Endothelial cell (in vitro differentiated cells): ENCODE measurements around the gene NOTUM. TPM values are rescaled to one million over a fixed set of nuclear protein-coding genes. Genes with fewer than 3 reads are reported as not detected.

Source experiments
- DNase-seq: peaks from one replicate; pipeline ENCODE4 v3.0.0; 2021; ENCODE audit warnings: low spot score
- H3K27ac Mint-ChIP-seq: one replicate; pipeline ENCODE4 v1.8.0; 2021; ENCODE audit warnings: mixed read lengths, inconsistent platforms; ENCODE audit not compliant: unreplicated experiment
- H3K27me3 Mint-ChIP-seq: one replicate; pipeline ENCODE4 v1.8.0; 2021; ENCODE audit warnings: mild to moderate bottlenecking, moderate library complexity, mixed read lengths, inconsistent platforms; ENCODE audit not compliant: unreplicated experiment
- H3K36me3 Mint-ChIP-seq: one replicate; pipeline ENCODE4 v1.8.0; 2021; ENCODE audit warnings: mild to moderate bottlenecking, low read depth, mixed read lengths, inconsistent platforms; ENCODE audit not compliant: unreplicated experiment
- H3K4me1 Mint-ChIP-seq: one replicate; pipeline ENCODE4 v1.8.0; 2021; ENCODE audit warnings: mild to moderate bottlenecking, mixed read lengths, inconsistent platforms; ENCODE audit not compliant: unreplicated experiment
- H3K4me3 Mint-ChIP-seq: one replicate; pipeline ENCODE4 v1.8.0; 2021; ENCODE audit warnings: mild to moderate bottlenecking, mixed read lengths, inconsistent platforms; ENCODE audit not compliant: unreplicated experiment
- H3K9me3 Mint-ChIP-seq: one replicate; pipeline ENCODE4 v1.8.0; 2021; ENCODE audit warnings: mixed read lengths, inconsistent platforms; ENCODE audit not compliant: unreplicated experiment
- CTCF ChIP-seq: fragments of 200-600 bp; sonication (generic); IDR thresholded peaks from one replicate; pipeline ENCODE4 v1.5.0; 2021; ENCODE audit warnings: antibody characterized with exemption; ENCODE audit not compliant: unreplicated experiment
- total RNA-seq: library from RNA; stranded (reverse); fragmentation: NEBNext Ultra II Directional; extraction: Animal tissue kit (Norgen Biotek cat#: 25700); gene quantifications from one replicate; pipeline ENCODE4 v1.2.1, GENCODE V29; 2021; ENCODE audit not compliant: unreplicated experiment

The NOTUM gene
- total RNA-seq, 1 donor from 2014 or later: not detected

DNA sequence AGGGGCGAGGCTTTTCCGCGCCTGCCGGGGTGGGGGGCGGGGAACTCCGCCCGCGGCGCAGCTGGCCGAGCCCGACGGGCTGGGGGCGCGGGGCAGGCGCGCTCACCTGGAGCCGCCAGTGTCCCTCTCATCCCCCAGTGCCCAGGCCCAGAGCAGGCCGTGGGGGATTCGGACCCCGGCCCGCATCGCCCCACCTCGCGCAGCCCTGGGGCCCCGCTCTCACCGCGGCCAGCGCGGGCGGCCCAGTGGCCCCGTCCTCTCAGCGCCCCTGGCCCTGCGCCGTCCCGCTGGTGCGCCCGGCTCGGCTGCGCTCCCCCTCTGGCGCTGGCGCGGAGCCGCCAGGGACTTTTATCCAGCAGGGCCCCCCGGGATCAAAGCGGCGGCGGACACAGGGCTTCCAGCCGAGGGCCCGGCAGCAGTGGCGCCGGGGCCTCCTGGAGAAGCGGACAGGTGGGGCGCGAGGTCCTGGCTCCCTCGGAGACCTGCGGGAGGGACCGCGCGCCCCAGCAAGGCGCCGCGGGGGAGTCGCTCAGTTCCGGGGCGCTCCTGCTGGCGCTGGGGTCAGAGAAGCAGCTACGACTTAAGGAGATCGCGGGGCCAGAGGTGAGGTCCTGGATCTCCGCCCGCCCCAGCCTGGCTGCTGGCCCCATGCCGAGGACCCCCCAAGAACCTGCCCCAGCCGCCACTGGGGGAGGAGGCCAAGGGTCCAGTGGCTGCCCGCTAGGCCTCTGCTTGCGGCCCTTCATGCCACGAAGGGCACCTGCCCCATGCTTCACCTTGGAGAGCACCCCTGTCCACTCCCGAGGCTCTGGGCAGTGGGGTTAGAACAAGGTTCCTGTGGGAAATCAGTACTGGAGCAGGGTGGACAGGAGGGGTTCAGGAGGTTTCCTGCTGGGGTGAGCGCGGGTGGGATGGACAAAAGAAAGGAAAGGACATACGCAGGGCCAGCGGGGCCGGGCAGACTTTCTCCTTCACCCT is 823 bp upstream of the NOTUM start:
- Mint-ChIP-seq H3K27ac (no peak overlapping the region), H3K36me3 (peaks cover 8% of the 10 kb centered on the region), H3K4me3 (no peak overlapping the region), H3K4me1 (peaks cover 4% of the 10 kb centered on the region), H3K9me3 (no peaks in the 10 kb centered on the region), H3K27me3 (peaks cover 36% of the 10 kb centered on the region)
- DNase-seq: no peak
- no peak for TF ChIP-seq CTCF

GRCh38 chr17:81960130-81960958 is 643 bp downstream of the NOTUM start:
- Mint-ChIP-seq H3K27me3 (peaks cover 34% of the 10 kb centered on the region), H3K4me3 (no peak overlapping the region), H3K27ac (no peak overlapping the region), H3K36me3 (peaks cover 8% of the 10 kb centered on the region), H3K4me1 (peaks cover 4% of the 10 kb centered on the region), H3K9me3 (no peaks in the 10 kb centered on the region)
- TF ChIP-seq CTCF: no peak
- DNase-seq: no peak

GRCh38 chr17:81959362-81960129 is 1.4 kb downstream of the NOTUM start:
- DNase-seq: peak; percentile 57
- peaks cover 29% of the 10 kb centered on the region for H3K27me3 Mint-ChIP-seq
- TF ChIP-seq CTCF: no peak
- H3K4me1 Mint-ChIP-seq: peaks cover 4% of the 10 kb centered on the region
- H3K27ac Mint-ChIP-seq: no peak overlapping the region
- peaks cover 8% of the 10 kb centered on the region for H3K36me3 Mint-ChIP-seq
- H3K4me3 Mint-ChIP-seq: no peak overlapping the region
- H3K9me3 Mint-ChIP-seq: no peaks in the 10 kb centered on the region

GRCh38 chr17:81958633-81959342 is 2.2 kb downstream of the NOTUM start:
- TF ChIP-seq CTCF: no peak
- Mint-ChIP-seq H3K36me3 (peaks cover 8% of the 10 kb centered on the region), H3K4me3 (peak overlapping the region; percentile 37), H3K27me3 (peaks cover 26% of the 10 kb centered on the region), H3K27ac (no peak overlapping the region), H3K9me3 (no peaks in the 10 kb centered on the region), H3K4me1 (peaks cover 4% of the 10 kb centered on the region)
- DNase-seq: no peak
